ENCODE results near the gene DNAJA4.

Gene DNAJA4

DNA sequence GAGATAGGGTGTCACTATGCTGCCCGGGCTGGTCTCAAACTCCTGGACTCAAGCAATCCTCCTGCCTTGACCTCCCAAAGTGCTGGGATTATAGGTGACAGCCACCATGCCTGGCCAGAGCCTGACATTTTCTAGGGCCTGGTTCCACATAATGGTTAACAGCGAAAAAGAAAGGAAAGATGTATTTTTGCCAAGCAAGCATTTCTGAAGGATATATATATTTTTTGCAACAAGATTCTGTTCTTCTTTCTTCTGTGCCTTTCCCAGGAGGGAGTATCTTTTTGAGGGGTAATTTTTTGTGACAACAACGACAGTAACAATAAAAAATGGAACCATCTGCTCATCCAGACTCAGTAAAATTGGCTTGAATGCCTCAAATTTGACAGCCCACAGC lies 8.3 kb upstream of the DNAJA4 start:
- TF ChIP-seq, protein P1, sequence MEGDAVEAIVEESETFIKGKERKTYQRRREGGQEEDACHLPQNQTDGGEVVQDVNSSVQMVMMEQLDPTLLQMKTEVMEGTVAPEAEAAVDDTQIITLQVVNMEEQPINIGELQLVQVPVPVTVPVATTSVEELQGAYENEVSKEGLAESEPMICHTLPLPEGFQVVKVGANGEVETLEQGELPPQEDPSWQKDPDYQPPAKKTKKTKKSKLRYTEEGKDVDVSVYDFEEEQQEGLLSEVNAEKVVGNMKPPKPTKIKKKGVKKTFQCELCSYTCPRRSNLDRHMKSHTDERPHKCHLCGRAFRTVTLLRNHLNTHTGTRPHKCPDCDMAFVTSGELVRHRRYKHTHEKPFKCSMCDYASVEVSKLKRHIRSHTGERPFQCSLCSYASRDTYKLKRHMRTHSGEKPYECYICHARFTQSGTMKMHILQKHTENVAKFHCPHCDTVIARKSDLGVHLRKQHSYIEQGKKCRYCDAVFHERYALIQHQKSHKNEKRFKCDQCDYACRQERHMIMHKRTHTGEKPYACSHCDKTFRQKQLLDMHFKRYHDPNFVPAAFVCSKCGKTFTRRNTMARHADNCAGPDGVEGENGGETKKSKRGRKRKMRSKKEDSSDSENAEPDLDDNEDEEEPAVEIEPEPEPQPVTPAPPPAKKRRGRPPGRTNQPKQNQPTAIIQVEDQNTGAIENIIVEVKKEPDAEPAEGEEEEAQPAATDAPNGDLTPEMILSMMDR (IDR thresholded peaks at IDR 0.05; ENCODE audit: extremely low read depth, missing control alignments): no peak
- DNase-seq (ENCODE audit: low spot score): no peak

DNA sequence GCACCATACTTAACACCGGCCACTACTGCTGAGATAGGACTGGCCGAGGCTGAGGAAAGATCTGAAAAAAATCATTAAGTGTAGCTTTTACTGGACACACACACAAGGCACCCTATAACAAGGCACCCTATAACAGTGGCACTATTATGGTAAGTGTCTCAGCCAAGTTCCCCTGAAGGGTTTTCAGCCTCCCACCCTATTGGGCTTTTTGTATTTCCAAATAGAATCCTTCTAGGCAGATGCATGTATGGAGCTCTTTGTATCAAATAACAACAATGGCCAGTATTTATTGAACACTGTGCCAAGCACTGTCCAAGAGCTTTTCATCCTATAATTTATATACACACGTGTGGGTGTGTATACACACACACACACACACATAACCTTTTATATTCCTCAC lies 6.7 kb upstream of the DNAJA4 start:
- TF ChIP-seq, protein P1 (IDR thresholded peaks at IDR 0.05; ENCODE audit: extremely low read depth, missing control alignments): no peak
- no peak for DNase-seq (ENCODE audit: low spot score)

- DNase-seq (ENCODE audit: low spot score): no peak
- TF ChIP-seq, protein P1 (IDR thresholded peaks at IDR 0.05; ENCODE audit: extremely low read depth, missing control alignments): no peak
Observed at GRCh38 chr15:78259232-78259631, 5.1 kb upstream of the DNAJA4 start.

GRCh38 chr15:78260489-78260888 lies 3.9 kb upstream of the DNAJA4 start:
- DNase-seq (ENCODE audit: low spot score): no peak
- TF ChIP-seq, protein P1 (IDR thresholded peaks at IDR 0.05; ENCODE audit: extremely low read depth, missing control alignments): no peak

GRCh38 chr15:78261062-78261461 lies 3.3 kb upstream of the DNAJA4 start:
- TF ChIP-seq, protein P1 (IDR thresholded peaks at IDR 0.05; ENCODE audit: extremely low read depth, missing control alignments): no peak
- no peak for DNase-seq (ENCODE audit: low spot score)

DNA sequence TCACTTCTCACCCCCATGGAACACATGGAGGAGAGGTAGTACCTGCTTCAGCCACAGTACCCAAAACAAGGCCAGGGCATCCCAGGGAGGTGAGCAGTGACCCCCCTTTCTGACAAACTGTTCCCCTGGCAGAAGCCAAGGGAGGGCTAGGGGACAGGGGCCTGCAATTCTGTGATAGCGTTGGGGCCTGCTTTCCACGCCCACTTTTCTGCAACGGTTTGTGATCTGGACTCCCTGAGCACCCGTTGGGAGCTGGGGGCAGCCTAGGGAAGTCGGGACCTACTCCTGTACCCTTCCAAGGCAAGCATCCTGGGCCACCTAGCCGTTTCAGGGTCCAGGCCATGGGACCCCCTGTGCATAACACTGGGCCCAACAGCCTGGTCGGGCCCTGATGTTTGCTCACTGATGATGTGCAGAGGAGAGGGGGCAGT lies 996 bp upstream of the DNAJA4 start:
- TF ChIP-seq, protein P1 (IDR thresholded peaks at IDR 0.05; ENCODE audit: extremely low read depth, missing control alignments): no peak
- DNase-seq (ENCODE audit: low spot score): peak; percentile 50

- DNase-seq (ENCODE audit: low spot score): no peak
- TF ChIP-seq, protein P1 (IDR thresholded peaks at IDR 0.05; ENCODE audit: extremely low read depth, missing control alignments): no peak
Observed at GRCh38 chr15:78263907-78264303, 457 bp upstream of the DNAJA4 start.
